Sigmoid colon (tissue), 7 donors: ENCODE data around the gene PCDHB2. TPM values are rescaled to one million over a fixed set of nuclear protein-coding genes. Genes with fewer than 3 reads are reported as not detected.
A peak's percentile ranks its signal among the peaks of the same experiment; 100 is the strongest.
"Not testable (repeated sequence)": the region's sequence is repeated elsewhere in the genome, so short reads cannot be mapped to it uniquely, and the experiment has no call there.

Experiments
- DNase-seq: peaks from one replicate; pipeline ENCODE4 v3.0.0-alpha.2; 2019
- H3K27ac ChIP-seq, 4 donors: fragments of 200-600 bp; sonication (generic); one replicate each; pipeline ENCODE4 v1.5.1; 2016 to 2019; ENCODE audit warnings: mild to moderate bottlenecking in 1 of 4
- H3K27me3 ChIP-seq, 3 donors: fragments of 200-600 bp; sonication (generic); one replicate each; pipeline ENCODE4 v1.5.1; 2019; ENCODE audit warnings: mild to moderate bottlenecking in 1 of 3
- H3K36me3 ChIP-seq, 4 donors: fragments of 200-600 bp; sonication (generic); one replicate each; pipeline ENCODE4 v1.5.1; 2016 to 2019
- H3K4me1 ChIP-seq, 4 donors: fragments of 200-600 bp; sonication (generic); one replicate each; pipeline ENCODE4 v1.5.1; 2017 to 2019
- H3K4me3 ChIP-seq, 4 donors: fragments of 200-600 bp; sonication (generic); one replicate each; pipeline ENCODE4 v1.5.1; 2017 to 2019; ENCODE audit warnings: mild to moderate bottlenecking in 2 of 4, moderate library complexity in 1 of 4
- H3K9me3 ChIP-seq, 4 donors: fragments of 200-600 bp in 3 of 4; sonication (generic) in 3 of 4; one replicate each; pipeline versions ENCODE4 v1.5.1 to v1.6.1; 2013 to 2019
- EP300 ChIP-seq, 4 donors: sonication (generic); formaldehyde crosslinking; IDR thresholded peaks; one replicate each; pipeline ENCODE4 v1.6.1; 2017; ENCODE audit warnings: antibody characterized with exemption in 4 of 4
- POLR2A ChIP-seq, 2 donors: fragments of 450-650 bp; IDR thresholded peaks; one replicate each; pipeline ENCODE4 v1.6.1; 2016; ENCODE audit warnings: antibody characterized with exemption in 2 of 2, mild to moderate bottlenecking in 2 of 2, moderate library complexity in 2 of 2
- POLR2AphosphoS5 ChIP-seq, 4 donors: sonication (generic); formaldehyde crosslinking; IDR thresholded peaks; one replicate each; pipeline ENCODE4 v1.6.1; 2017; ENCODE audit warnings: antibody characterized with exemption in 4 of 4
- WGBS, 2 donors: extraction: QIAGEN DNeasy Blood & Tissue Kit; methylation state at CpG; one replicate each; pipeline ENCODE4 v1.1.7; 2013; 5-methylcytosine and 5-hydroxymethylcytosine counted together
- intact Hi-C: fragments of 100-400 bp; cut with DNase I; formaldehyde crosslinking; loops from one replicate; pipeline ENCODE4 v1.15.1; 2023
- polyA plus RNA-seq, 3 donors: library from polyadenylated mRNA; stranded (reverse); fragments of 200-250 nt; gene quantifications; one replicate each; pipeline ENCODE4 v1.2.3, GENCODE V29; 2013
- total RNA-seq, 4 donors: library from RNA; depleted of rRNA; stranded (reverse); fragments of >200 nt; gene quantifications; one replicate each; pipeline ENCODE4 v1.1.0, GENCODE V29; 2016
- TF ChIP-seq, protein P1 (sequence below), 4 experiments: fragments of 450-650 bp in 3 of 4; fragments of 200-600 bp in 1 of 4; IDR thresholded peaks; one replicate each; pipeline ENCODE4 v1.5.1; 2016 to 2019; ENCODE audit warnings: antibody characterized with exemption in 4 of 4, mild to moderate bottlenecking in 3 of 4, moderate library complexity in 2 of 4
- donor health status: healthy with polysubstance abuse.
- donor health status: Bipolar disorder and iron deficiency.
- donor health status: healthy.

Gene PCDHB2
- total and polyA plus RNA-seq, 7 donors = under 0.01 to 5.7 (median 2.2) TPM

DNA sequence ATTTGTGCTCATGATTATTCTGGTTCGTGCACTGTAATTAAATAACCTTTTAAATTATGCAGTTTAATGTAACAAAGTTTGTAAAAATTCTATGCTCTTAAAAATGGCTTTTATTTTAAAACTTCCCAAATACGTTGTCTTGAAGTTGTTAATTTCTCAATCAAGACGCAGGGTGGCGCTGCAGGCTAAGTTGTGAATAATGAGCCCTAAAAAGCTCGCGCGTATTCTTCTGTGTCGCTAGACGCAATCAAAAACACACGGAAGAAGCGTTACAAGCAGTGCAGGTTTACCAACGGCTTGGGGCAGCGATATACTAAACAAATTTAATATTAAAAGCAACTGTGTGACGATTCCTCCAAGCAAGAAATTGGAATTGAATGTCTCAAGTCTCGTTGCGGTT, 27.1 kb downstream of the PCDHB2 start, which contains the start of gene PCDHB4:
Gene PCDHB4 (plus strand): TSS at position 256 of the 400 bp plus-strand sequence. CDS start 181 bp downstream, outside the sequence.
- peak within 1 kb of the TSS; percentile 0 to 33 (median 24) for H3K27ac ChIP-seq
- peaks cover 3 to 19% (median 9%) of the 10 kb centered on the region in 4 donors for H3K9me3 ChIP-seq

DNA sequence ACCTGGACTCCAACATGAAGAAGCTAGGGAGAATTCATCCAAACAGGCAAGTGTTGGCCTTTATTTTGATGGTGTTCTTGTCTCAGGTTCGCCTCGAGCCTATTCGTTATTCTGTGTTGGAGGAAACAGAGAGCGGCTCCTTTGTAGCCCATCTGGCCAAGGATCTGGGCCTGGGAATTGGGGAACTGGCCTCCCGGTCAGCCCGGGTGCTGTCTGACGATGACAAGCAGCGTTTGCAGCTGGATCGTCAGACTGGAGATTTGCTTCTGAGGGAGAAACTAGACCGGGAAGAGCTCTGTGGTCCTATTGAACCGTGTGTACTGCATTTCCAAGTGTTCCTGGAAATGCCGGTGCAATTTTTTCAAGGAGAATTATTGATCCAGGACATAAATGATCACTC, 27.6 kb downstream of the PCDHB2 start:
- TF ChIP-seq EP300 (IDR thresholded peaks at IDR 0.05) = no peak
- TF ChIP-seq POLR2AphosphoS5 (IDR thresholded peaks at IDR 0.05) = no peak
- TF ChIP-seq POLR2A (IDR thresholded peaks at IDR 0.05) = no peak
- TF ChIP-seq, protein P1, sequence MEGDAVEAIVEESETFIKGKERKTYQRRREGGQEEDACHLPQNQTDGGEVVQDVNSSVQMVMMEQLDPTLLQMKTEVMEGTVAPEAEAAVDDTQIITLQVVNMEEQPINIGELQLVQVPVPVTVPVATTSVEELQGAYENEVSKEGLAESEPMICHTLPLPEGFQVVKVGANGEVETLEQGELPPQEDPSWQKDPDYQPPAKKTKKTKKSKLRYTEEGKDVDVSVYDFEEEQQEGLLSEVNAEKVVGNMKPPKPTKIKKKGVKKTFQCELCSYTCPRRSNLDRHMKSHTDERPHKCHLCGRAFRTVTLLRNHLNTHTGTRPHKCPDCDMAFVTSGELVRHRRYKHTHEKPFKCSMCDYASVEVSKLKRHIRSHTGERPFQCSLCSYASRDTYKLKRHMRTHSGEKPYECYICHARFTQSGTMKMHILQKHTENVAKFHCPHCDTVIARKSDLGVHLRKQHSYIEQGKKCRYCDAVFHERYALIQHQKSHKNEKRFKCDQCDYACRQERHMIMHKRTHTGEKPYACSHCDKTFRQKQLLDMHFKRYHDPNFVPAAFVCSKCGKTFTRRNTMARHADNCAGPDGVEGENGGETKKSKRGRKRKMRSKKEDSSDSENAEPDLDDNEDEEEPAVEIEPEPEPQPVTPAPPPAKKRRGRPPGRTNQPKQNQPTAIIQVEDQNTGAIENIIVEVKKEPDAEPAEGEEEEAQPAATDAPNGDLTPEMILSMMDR (IDR thresholded peaks at IDR 0.05) = no peak
- WGBS, 2 donors = 45 to 60% methylated on average over 12 of the region's 12 CpGs
- Histone ChIP-seq H3K9me3 (peaks cover 2 to 16% (median 5%) of the 10 kb centered on the region in 4 donors), H3K27me3 (peaks cover 0 to 5% (median 0%) of the 10 kb centered on the region in 3 donors), H3K4me1 (no peaks in the 10 kb centered on the region), H3K4me3 (peak overlapping the region; percentile 5 to 33 (median 29)), H3K36me3 (no peaks in the 10 kb centered on the region), H3K27ac (peak overlapping the region; percentile 0 to 33 (median 24))
- DNase-seq = no peak
- intact Hi-C loops = no loop called here

More for the DNA sequence above, 27.1 kb downstream of the PCDHB2 start, which contains the start of gene PCDHB4:
- TF ChIP-seq, protein P1 (IDR thresholded peaks at IDR 0.05) = no peak
- Histone ChIP-seq H3K36me3 (no peaks in the 10 kb centered on the region), H3K4me3 (peak within 1 kb of the TSS; percentile 5 to 33 (median 29)), H3K27me3 (peaks cover 0 to 5% (median 0%) of the 10 kb centered on the region in 3 donors), H3K4me1 (no peaks in the 10 kb centered on the region)
- DNase-seq = no peak
- WGBS, 2 donors = 22 to 47% methylated on average over 16 of the region's 16 CpGs
- intact Hi-C loops = no loop called here

DNA sequence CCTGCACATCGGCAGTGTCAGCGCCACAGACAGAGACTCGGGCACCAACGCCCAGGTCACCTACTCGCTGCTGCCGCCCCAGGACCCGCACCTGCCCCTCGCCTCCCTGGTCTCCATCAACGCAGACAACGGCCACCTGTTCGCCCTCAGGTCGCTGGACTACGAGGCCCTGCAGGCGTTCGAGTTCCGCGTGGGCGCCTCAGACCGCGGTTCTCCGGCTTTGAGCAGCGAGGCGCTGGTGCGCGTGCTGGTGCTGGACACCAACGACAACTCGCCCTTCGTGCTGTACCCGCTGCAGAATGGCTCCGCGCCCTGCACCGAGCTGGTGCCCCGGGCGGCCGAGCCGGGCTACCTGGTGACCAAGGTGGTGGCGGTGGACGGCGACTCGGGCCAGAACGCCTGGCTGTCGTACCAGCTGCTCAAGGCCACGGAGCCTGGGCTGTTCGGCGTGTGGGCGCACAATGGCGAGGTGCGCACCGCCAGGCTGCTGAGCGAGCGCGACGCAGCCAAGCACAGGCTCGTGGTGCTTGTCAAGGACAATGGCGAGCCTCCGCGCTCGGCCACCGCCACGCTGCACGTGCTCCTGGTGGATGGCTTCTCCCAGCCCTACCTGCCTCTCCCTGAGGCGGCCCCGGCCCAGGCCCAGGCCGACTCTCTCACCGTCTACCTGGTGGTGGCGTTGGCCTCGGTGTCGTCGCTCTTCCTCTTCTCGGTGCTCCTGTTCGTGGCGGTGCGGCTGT, 29.2 kb downstream of the PCDHB2 start:
- H3K9me3 ChIP-seq = peaks cover 0 to 11% (median 7%) of the 10 kb centered on the region in 4 donors
- peak overlapping the region in 1 of 4 donors; percentile 3 for H3K4me3 ChIP-seq
- DNase-seq, intact Hi-C loops, H3K27me3 ChIP-seq, H3K27ac ChIP-seq, H3K4me1 ChIP-seq, H3K36me3 ChIP-seq: not testable (repeated sequence)
- 44 to 72% methylated on average over 68 to 71 of the region's 73 CpGs for WGBS, 2 donors

DNA sequence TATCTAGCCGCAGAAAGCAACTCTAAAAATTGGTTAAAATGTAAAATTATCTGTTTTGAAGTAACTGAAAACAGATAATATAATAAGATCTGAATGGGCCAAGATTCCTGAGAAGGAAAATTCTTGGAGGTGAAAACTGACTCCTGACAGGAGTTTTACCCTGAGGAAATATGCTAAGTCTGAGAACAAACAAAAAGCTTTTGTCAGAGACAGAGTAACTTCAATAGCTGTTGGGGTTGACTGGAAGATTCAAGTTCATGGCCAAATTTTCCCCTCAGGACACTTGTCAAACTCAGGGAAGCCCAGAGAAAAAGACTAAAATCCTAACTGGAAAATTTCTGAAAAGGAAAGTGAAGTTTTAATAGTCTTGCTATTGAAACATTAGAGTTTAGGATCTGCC, 32.9 kb downstream of the PCDHB2 start:
- Histone ChIP-seq H3K36me3 (no peaks in the 10 kb centered on the region), H3K9me3 (peaks cover 0 to 11% (median 5%) of the 10 kb centered on the region in 4 donors), H3K27ac (no peak overlapping the region), H3K27me3 (peaks cover 0 to under 1% (median 0%) of the 10 kb centered on the region in 3 donors), H3K4me3 (no peak overlapping the region), H3K4me1 (no peaks in the 10 kb centered on the region)
- TF ChIP-seq POLR2AphosphoS5 (IDR thresholded peaks at IDR 0.05) (no peak), EP300 (IDR thresholded peaks at IDR 0.05) (no peak), POLR2A (IDR thresholded peaks at IDR 0.05) (no peak)
- TF ChIP-seq, protein P1 (IDR thresholded peaks at IDR 0.05) = no peak
- no peak for DNase-seq
- WGBS, 2 donors = 94% methylated on average over 1 of the region's 1 CpG
- intact Hi-C loops = no loop called here

DNA sequence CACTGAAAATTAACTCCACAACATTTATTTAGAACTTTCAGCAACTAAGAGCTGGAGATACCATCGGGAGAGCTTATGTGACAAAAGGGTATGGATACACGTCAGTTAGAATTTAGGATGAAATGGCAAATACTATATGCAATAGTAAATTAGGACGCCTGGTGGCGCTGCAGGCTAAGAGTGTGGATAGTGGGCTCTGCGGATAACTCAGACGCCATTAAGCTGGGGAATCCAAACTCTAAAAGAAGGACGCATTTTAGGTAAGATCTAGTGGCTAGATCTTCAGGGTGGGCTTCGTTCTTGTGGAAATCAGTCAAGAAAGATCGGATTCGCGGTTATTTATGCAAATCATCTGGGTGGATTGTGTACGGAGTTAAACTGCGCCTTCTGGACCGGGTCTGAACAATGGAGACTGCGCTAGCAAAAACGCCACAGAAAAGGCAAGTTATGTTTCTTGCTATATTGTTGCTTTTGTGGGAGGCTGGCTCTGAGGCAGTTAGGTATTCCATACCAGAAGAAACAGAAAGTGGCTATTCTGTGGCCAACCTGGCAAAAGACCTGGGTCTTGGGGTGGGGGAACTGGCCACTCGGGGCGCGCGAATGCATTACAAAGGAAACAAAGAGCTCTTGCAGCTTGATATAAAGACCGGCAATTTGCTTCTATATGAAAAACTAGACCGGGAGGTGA, 40.8 kb downstream of the PCDHB2 start, which contains the start of gene PCDHB5:
Gene PCDHB5 (plus strand): TSS at position 177 of the 688 bp plus-strand sequence. CDS start 229 bp downstream, at position 406.
- no peak for TF ChIP-seq POLR2AphosphoS5 (IDR thresholded peaks at IDR 0.05)
- TF ChIP-seq, protein P1 (IDR thresholded peaks at IDR 0.05) = peak in 1 of 4 experiments; percentile 28

More for the DNA sequence above, 40.8 kb downstream of the PCDHB2 start, which contains the start of gene PCDHB5:
- Histone ChIP-seq H3K36me3 (no peaks in the 10 kb centered on the region), H3K27me3 (no peaks in the 10 kb centered on the region), H3K9me3 (peaks cover 9 to 42% (median 22%) of the 10 kb centered on the region in 4 donors), H3K27ac (no peak within 1 kb of the TSS), H3K4me1 (no peaks in the 10 kb centered on the region), H3K4me3 (peak within 1 kb of the TSS; percentile 12 to 44 (median 34))
- WGBS, 2 donors = 23 to 43% methylated on average over 22 of the region's 22 CpGs
- no peak for DNase-seq
- intact Hi-C loops = no loop called here
